GM19099 (cell line): ENCODE measurements around the gene POLL.

Experiments
- POLR2A ChIP-seq: IDR thresholded peaks from 3 replicates; pipeline ENCODE4 v1.6.1; 2011; ENCODE audit warnings: low read depth; ENCODE audit not compliant: insufficient read length; ENCODE audit errors: extremely low read depth

POLL gene

DNA sequence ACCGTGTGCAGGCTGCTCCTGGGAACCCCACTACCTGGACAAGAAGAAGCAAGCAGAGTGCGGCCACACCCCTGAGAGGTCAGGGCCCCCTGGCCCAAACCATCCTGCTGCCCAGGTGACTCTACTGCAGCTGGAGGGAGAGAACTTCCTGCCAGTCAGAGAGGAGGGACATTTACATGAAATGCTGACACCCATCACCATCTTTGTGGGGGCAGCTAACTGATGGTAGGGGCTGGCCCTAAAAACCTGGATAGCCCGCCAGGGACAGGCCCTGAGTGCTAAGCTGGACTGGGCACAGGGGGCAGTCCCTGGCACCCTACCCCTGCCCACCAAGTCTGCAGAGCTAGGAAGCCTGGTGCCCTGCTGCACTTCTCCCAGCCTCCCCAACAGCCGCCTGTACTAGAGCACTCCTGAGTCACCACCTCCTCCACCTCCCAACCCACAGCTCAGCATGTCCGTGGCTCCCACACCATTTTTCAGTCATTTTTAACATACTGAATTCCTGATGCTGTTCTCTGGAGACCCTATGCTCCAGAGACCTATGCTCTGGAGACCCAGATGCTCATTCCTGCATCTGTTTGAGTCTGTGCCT is 27.6 kb upstream of the POLL start:
- no peak for TF ChIP-seq POLR2A

DNA sequence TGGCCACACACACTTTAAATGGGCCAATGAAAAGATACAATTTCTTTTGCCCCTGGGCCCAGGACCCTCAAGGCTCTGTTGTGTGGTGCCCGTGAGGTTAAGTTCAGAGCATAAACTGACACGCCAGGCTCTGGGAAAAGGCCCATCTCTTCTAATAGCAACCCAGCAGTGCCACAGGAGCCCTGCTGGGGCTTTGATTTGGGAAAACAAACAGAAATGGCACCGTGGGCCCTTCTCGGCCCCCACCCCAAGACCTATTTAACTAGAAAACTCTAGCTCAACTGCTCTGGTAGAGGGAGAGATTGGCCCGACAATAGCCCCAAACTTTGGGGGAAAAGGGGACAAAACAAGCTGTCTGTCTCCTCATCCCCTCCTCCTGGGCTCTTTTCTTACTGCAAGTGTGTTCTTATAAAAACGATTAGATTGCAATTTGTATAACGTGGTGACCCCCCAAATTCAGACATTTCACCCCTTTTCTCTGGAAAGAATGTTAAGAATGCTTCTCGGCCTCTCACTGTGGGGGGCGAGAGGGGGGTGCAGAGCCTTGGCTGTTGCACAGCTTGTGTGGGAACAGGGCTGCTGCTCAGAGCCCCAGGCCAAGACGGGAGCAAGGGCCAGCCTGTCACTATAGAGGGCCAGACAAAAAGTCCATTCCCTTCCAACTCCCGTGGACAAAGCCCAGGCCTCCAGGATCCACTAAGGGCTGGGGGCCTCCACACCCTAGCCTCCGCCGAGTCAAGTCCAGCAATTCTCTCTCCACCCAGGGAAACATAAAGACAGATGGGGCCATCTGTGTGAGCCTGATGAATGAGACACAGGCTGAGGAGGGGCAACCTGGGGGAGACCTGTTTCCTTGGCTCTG is 26.8 kb upstream of the POLL start:
- TF ChIP-seq POLR2A, result no peak

- TF ChIP-seq POLR2A, result no peak
These were observed 25.6 kb upstream of the POLL start for GRCh38 chr10:101613646-101614045.

DNA sequence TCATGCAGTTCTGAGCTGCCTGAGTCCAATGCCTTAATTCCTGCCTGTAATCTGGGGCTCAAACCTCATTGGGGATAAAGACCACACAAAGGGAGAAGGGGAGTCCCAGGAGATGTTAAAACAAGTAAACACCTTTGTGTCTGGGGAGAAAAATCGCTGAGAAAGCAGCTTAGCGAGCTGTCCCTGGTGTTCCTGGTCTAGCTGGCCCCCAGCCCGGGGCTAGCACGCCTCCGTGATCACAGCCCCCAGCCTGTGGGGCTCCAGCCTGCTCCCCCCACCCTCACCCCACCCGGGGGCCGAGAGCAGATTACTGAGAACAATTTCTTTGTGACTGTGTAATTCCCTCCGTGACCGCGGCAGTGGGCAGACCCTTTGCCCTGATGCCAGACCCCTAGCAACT is 24.8 kb upstream of the POLL start:
- TF ChIP-seq POLR2A, result no peak

DNA sequence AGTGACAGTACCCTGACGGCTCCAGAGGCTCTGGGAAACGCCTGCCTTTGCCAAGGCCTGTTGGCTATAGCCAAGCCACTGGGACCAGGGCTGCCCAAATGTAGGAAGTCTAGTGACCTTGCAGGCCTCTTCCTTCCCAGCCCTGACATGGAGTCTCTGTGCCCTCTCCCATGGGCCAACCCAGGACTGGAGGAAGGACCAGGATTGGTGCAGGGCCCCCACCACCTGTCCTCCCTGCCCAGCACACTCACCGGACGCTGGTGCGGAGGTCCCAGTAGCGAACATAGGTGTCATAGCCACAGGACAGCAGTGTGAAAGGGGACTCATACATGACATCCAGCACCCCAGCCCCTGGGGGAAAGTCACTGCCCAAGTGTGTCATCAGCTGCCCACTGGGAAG is 24.0 kb upstream of the POLL start:
- no peak for TF ChIP-seq POLR2A

DNA sequence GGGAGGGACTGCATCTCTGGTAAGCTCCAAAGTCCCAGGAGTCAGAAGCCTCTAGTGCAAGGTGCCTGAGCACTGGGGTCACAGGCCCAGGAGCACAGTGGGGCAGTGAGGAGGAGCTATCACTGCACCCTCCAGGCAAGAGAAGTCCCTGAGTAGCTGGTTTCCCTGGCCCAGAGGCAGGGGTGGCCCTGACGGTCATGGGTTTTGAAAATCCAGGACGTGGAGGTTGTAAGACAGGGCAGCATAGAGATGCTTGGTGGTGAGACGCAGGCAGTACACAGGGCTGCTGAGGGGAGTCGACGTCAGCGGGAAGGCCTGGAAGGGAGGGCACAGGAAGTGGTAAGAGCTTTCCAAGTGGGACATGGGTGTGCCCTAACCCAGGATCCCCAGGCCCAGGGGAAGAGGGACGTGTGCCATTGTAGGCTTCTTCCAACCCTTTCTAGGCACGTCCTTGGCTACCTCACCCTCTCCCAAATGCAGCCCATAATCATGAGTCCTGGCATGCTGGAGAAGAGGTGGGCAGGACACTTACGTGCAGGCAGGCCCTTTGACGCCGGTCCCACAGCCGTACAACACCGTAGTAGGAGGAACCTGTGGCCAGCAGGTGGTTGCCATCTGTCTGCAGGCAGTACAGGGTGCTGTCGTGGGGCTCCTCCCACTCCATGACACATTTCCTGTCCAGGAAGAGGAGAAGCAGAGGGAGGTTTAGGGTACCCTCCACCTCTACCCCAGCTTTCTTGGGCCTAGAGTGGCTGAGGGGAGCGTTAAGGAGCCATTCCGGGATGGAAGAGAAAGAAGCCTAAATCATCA is 23.2 kb upstream of the POLL start:
- TF ChIP-seq POLR2A, result no peak

DNA sequence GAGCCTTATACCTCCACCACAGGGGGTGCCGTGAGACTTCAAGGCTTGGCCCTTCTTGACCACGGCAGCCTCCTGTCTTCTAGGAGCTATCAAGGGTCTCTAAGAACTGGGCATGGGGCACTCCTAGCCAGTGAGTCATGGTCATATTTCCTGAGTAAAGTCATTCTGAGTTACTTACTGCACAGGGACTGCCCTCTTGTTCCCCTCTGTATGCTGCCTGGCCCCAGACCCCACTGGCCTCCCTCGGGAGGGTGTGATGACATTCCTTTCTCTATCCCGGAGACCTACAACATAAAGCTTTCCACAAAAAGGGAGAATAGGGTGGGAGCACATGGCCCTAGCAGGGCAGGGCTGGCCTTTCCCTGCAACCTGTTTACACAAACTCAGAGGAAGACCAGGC is 21.4 kb upstream of the POLL start:
- no peak for TF ChIP-seq POLR2A

- no peak for TF ChIP-seq POLR2A
These were observed 19.1 kb upstream of the POLL start for GRCh38 chr10:101607124-101607523.

DNA sequence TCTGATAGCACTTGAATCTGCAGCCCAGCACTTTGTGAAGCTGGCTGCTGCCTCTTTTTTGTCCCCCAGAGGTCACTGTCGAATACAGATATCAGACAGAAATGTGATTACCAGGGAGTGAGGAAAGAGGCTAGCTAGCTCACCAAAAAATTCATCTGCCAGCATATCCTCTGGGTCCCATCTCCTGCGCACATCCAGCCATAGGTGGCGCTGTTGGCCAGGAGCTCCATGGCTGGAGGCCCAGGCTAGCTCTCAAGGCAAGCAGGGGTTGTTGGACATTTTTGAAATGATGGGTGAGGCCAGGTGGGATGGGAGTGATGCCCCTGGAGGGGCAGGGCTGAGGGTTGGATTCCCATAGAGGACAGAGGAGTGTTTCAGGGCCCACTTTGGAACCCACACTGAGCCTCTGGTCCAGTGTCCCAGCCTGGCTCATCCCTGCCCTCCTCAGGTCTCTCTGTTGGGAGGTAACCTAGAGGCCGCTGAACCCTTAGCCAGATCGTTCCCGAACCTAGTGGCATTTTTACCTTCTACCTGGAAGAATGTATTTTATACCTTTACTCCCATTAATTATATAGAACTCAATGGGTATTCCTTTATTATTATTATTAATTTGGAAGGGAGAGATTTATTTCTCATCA is 14.8 kb upstream of the POLL start:
- TF ChIP-seq POLR2A, result no peak

- TF ChIP-seq POLR2A, result no peak
These were observed 13.5 kb upstream of the POLL start for GRCh38 chr10:101601541-101601940.

GRCh38 chr10:101597091-101597900 is 9.2 kb upstream of the POLL start:
- no peak for TF ChIP-seq POLR2A

DNA sequence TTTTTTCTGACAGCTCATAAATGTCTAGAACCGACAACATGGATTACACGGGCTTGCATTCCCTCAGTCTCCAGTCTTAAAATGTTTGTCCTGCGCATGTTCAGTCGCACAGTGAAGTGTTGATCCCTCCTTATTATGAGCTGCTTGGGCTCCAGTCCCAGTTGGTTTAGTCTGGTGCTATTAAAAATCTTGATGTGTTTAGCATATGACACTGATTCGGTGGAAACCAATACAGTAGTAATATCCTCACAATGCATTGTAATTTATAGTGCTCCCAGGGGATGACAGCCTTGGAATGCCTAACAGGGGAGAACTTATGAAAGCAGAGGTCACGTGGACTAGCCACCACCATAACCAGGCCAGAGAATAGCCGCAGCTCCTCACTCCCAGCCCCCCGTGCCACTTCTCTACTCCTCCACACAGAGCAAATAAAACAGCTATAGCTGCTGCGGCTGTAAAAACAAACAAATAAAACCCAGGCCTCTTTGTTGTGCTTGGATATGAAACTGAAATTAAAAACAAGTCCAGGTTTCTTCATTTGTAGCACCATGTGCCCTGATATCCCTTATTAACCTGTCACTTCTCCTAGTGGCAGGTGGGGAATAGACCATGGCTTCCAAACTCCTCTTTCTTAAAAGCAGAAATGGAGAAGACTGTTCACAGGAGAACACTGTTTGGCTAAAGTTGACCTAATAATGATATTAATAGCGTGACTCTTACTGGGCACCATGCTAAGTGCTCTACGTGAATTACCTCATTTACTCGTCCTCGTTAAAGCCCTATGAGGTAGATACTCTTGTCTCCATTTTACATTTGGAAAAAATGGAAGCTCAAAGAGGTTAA is 7.8 kb upstream of the POLL start:
- no peak for TF ChIP-seq POLR2A

DNA sequence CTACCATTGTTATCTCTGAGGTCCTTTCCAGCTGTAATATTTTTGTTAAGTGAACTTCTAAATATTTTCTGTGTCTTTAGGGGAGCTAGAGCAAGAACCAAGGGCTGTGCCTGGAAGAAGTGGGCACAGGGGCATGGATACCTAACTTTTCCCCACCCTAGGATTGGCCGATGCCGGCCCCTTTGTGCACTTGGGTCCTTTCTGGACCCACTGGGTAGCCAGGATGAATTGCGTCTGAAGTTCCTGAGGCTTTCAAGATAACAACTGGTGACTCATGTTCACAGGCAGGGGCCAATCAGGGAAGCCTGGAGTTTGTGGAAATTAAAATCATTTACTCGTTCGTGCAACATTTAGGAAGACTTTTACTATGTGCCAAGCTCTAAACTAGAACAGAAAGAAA is 822 bp upstream of the POLL start:
- no peak for TF ChIP-seq POLR2A

DNA sequence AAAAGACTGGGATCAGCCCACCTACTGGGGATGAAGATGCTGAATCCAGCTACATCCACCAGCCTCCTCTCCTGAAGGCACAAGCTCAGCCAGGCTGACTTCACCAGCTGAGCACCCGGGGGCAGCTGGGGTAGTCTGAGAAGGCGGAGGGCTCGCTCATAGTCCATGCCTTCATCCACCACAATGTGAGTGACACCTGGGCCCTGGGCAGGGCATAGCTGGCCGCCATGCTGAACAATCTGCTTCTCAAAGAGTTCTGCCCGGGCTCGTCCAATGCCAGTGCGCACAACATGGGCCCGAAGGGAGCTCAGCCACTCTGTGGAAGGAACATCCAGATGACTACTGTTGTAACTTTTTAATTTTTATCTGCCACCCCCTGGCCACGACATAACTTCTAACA is 2.2 kb downstream of the POLL start:
- TF ChIP-seq POLR2A, result no peak
